ENCODE data around the gene TOMM40. TPM values are rescaled to one million over a fixed set of nuclear protein-coding genes. Genes with fewer than 3 reads are reported as not detected.
A peak's percentile ranks its signal among the peaks of the same experiment; 100 is the strongest.

The TOMM40 gene
- total RNA-seq, 1 experiment from 2014 or later, result 180 TPM

DNA sequence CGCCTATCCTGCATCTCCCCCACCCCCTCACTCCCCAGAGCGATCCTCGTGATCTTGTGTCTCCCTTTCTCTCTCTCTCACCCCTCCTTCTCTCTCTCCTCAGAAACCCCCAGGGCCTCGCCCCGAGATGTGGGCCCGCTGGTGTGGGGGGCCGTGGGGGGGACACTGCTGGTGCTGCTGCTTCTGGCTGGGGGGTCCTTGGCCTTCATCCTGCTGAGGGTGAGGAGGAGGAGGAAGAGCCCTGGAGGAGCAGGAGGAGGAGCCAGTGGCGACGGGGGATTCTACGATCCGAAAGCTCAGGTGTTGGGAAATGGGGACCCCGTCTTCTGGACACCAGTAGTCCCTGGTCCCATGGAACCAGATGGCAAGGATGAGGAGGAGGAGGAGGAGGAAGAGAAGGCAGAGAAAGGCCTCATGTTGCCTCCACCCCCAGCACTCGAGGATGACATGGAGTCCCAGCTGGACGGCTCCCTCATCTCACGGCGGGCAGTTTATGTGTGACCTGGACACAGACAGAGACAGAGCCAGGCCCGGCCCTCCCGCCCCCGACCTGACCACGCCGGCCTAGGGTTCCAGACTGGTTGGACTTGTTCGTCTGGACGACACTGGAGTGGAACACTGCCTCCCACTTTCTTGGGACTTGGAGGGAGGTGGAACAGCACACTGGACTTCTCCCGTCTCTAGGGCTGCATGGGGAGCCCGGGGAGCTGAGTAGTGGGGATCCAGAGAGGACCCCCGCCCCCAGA is 12.8 kb upstream of the TOMM40 start:
- no peaks in the 10 kb centered on the region for H3K4me1 ChIP-seq (ENCODE audit: insufficient read depth, low read length)
- H4K8ac ChIP-seq (replicated peaks; ENCODE audit: insufficient read length, low read depth, low read length), result no peak overlapping the region
- no peaks in the 10 kb centered on the region for H4K20me1 ChIP-seq (ENCODE audit: control insufficient read depth, insufficient read depth, insufficient read length)
- Mint-ChIP-seq H3K4me1 (peaks cover 16 to 60% of the 10 kb centered on the region in 2 experiments), H3K27ac (peak overlapping the region in 2 of 3 experiments; percentile 80; a peak in 3 of 7 replicates), H3K4me3 (no peak overlapping the region), H3K9me3 (no peaks in the 10 kb centered on the region), H3K36me3 (ENCODE audit: insufficient read depth in 1 of 3, low read depth in 3 of 3) (peaks cover 34 to 69% (median 62%) of the 10 kb centered on the region in 3 experiments; a peak in 6 of 7 replicates), H3K27me3 (ENCODE audit: low read depth) (no peaks in the 10 kb centered on the region; the same call in 1 of the 2 replicates)
- H3K4ac ChIP-seq (ENCODE audit: low read depth, low read length), result no peak overlapping the region
- H2BK15ac ChIP-seq (ENCODE audit: low read depth, low read length), result no peak overlapping the region
- TF ChIP-seq, protein P1, sequence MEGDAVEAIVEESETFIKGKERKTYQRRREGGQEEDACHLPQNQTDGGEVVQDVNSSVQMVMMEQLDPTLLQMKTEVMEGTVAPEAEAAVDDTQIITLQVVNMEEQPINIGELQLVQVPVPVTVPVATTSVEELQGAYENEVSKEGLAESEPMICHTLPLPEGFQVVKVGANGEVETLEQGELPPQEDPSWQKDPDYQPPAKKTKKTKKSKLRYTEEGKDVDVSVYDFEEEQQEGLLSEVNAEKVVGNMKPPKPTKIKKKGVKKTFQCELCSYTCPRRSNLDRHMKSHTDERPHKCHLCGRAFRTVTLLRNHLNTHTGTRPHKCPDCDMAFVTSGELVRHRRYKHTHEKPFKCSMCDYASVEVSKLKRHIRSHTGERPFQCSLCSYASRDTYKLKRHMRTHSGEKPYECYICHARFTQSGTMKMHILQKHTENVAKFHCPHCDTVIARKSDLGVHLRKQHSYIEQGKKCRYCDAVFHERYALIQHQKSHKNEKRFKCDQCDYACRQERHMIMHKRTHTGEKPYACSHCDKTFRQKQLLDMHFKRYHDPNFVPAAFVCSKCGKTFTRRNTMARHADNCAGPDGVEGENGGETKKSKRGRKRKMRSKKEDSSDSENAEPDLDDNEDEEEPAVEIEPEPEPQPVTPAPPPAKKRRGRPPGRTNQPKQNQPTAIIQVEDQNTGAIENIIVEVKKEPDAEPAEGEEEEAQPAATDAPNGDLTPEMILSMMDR (conservative IDR thresholded peaks at IDR 0.05), result no peak
- no CpG with 5 or more reads among the region's 26 CpGs for WGBS (ENCODE audit: extremely low coverage, insufficient read length, low lambda C conversion rate)
- no peak overlapping the region for H3K23ac ChIP-seq (ENCODE audit: insufficient read length, low read depth, low read length)
- H3K9ac ChIP-seq (ENCODE audit: extremely low read depth, insufficient read length, low read length), result no peak overlapping the region
- no peak overlapping the region for H4K5ac ChIP-seq (ENCODE audit: insufficient read length, low read depth, low read length)
- no peak overlapping the region for H2AFZ ChIP-seq (ENCODE audit: low read length)
- no peak overlapping the region for H3K18ac ChIP-seq (ENCODE audit: insufficient read length, low read depth, low read length)
- H3K27me3 ChIP-seq (ENCODE audit: insufficient read depth, low read length), result no peaks in the 10 kb centered on the region
- H2BK120ac ChIP-seq (ENCODE audit: low read depth, low read length, poor library complexity, severe bottlenecking), result no peak overlapping the region
- H3K23me2 ChIP-seq (ENCODE audit: insufficient read length, low read depth, low read length, poor library complexity, severe bottlenecking), result no peaks in the 10 kb centered on the region
- H2AK5ac ChIP-seq (ENCODE audit: insufficient read length, low read length), result no peak overlapping the region
- H2BK12ac ChIP-seq (ENCODE audit: insufficient read length, low read depth, low read length), result no peak overlapping the region
- no peak overlapping the region for H3K14ac ChIP-seq (ENCODE audit: insufficient read depth, low read length)
- H3K27ac ChIP-seq (ENCODE audit: insufficient read length, low read depth, low read length), result no peak overlapping the region
- no peaks in the 10 kb centered on the region for H3K79me1 ChIP-seq (ENCODE audit: insufficient read depth, low read depth, low read length, poor library complexity, severe bottlenecking)
- no peak overlapping the region for H2BK20ac ChIP-seq (ENCODE audit: low read depth, low read length, poor library complexity, severe bottlenecking)
- H3K79me2 ChIP-seq (ENCODE audit: insufficient read depth, low read length), result no peaks in the 10 kb centered on the region
- no peak overlapping the region for H3T11ph ChIP-seq (ENCODE audit: low read length)
- no peaks in the 10 kb centered on the region for H3K9me3 ChIP-seq (ENCODE audit: control insufficient read depth, low read depth, low read length)
- no peak overlapping the region for H3K4me2 ChIP-seq (ENCODE audit: insufficient read depth, insufficient read length, low read length)
- no peak overlapping the region for H3K56ac ChIP-seq (ENCODE audit: insufficient read length, low read depth, low read length)
- DNase-seq, result no peak
- no peak overlapping the region for H2BK5ac ChIP-seq (ENCODE audit: insufficient read length, low read length)
- no peak overlapping the region for H4K91ac ChIP-seq (ENCODE audit: insufficient read length, low read depth, low read length)
